ENCODE data around the gene IQSEC1.
"Not testable (repeated sequence)": the region's sequence is repeated elsewhere in the genome, so short reads cannot be mapped to it uniquely, and the experiment has no call there.

IQSEC1 gene

DNA sequence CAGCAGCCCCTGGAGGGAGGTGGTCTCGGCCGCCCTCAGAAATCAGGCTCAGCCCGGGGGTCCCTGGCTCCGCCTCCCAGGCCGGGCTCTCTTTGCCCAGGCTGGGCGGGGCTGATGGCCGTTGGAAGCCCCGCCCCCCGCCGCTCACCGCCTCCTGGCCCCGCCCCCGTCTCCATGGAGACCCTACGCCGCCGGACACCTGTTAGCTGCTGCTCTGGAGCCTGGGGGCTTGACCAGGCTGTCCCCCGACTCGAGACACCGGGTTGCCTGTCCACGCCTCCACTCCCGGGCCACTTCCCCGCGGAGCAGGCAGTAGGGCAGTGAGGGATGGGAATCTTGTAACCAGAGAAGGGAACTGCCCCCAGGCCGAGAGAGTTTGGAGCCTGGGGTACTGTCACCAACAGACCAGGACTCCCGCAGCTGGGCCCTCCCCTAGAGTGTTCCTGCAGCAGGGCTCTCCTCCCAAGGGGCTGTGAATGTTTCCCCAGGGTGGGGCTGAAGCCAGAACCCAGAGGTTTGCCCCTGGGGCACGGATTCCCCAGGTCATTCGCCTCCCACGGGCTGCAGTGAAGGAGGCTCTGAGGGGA, 204.1 kb downstream of the IQSEC1 start:
- no peak for DNase-seq (ENCODE audit: low spot score)

- DNase-seq (ENCODE audit: low spot score): peak; percentile 89
These were observed 204.9 kb downstream of the IQSEC1 start for GRCh38 chr3:12868039-12869034.

- no peak for DNase-seq (ENCODE audit: low spot score)
These were observed 206.4 kb downstream of the IQSEC1 start for GRCh38 chr3:12866836-12867235.

- DNase-seq (ENCODE audit: low spot score): no peak
These were observed 208.0 kb downstream of the IQSEC1 start for GRCh38 chr3:12865271-12865670.

DNA sequence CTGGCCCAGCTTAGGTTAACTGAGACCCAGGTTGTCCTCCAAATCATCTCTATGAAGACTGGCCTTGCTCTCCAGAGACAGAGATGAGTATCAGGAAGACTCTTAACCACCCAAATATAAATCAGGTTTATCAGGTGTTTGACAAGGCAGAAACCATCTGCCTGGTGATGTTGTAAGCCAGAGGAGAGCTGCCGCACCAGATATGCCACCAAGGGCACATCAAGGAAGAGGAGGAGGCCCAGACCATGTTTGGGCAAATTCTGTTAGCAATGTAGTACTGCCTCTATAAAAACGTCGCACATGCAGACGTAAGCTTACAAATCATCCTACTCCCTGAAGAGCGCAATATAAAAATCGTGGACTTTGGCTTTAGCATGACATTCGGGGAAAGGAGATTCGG, 210.8 kb downstream of the IQSEC1 start:
- no peak for DNase-seq (ENCODE audit: low spot score)

- no peak for DNase-seq (ENCODE audit: low spot score)
These were observed 211.6 kb downstream of the IQSEC1 start for GRCh38 chr3:12861611-12862010.

DNA sequence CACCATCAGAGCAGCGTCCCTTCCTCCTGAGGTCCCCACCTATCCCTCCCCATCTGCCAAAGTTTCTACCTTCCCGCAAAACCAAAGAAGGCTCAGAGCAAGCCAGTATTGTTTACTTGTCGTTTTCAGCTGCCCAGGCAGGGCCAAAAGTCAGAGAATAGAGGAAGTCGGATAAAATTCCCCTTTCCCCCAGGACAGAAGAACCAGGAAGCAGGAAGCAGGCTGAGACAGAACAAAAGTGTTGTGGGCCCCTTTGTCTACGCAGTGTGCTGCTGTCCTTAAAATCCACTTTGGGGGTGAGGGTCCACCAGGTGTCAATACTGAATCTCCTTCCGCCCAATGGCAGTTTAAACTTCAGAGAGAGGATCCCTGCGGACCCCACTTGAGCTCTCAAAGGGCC, 213.4 kb downstream of the IQSEC1 start:
- DNase-seq (ENCODE audit: low spot score): no peak

DNA sequence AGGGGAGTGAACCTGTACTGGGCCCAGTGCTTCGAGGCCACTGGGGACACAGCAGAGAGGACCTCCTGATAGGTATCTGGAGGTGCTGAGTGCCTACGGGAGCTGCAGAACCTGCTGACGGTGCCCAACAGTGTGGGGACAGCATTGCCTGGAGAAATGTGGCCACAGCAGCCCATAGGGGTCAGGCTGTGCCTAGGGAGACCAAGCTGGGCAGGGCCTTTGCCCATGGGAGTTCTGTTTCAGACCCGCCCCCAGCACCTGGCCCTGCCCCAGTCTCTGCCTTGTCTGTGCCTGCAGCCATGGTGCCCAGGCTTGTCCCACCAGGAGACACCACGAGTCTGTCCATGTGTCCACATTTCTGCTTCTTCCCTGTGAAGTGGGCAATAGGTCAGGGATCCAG, 216.6 kb downstream of the IQSEC1 start:
- no peak for DNase-seq (ENCODE audit: low spot score)

DNA sequence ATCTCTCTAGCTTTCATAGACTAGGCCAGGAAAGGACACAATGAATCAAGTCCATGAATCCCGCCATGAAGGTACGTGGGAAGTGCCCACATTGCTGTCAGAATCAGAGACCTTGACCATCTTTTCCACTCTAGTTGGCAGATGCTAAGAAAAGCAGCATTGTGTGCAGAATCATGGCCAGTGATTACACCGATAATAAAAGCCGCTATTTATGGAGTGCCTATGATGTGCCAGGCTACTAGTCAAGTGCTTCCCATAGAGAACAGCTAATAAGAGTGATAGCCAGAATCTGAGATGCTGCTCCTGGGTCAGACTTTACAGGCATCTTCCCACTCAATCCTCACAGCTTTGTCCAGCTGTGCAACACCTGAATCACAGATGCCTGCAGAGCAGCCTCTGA, 218.7 kb downstream of the IQSEC1 start:
- no peak for DNase-seq (ENCODE audit: low spot score)

GRCh38 chr3:12853847-12854246, 219.4 kb downstream of the IQSEC1 start:
- not testable (repeated sequence) for DNase-seq (ENCODE audit: low spot score)

DNA sequence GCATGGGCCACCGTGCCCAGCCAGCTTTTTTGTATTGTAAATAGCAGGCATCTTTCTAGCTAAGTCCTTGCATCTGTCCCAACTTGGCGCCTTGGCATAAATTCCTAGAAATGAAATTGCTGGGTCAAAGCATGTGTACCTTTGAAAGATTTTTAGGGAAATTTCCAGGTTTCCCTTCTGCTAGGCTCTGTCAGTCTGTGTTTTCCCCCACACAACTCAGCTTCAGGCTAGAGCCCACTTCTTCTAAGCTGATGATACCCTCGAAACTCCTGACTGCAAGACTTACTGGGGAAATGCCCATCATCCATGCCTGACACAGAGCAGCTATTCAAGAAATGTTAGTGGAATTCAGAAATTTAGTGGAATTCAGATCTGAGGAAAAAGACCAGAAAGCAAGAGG, 221.0 kb downstream of the IQSEC1 start:
- no peak for DNase-seq (ENCODE audit: low spot score)
